Testis (tissue), 2 donors: ENCODE data around the gene FTMT.

Source experiments
- CTCF ChIP-seq, 3 experiments: fragments of 450-650 bp in 2 of 3; fragments of 200-600 bp in 1 of 3; sonication (generic) in 1 of 3; IDR thresholded peaks; one replicate each; pipeline ENCODE4 v1.5.1; 2016 to 2019; ENCODE audit warnings: antibody characterized with exemption in 3 of 3, mild to moderate bottlenecking in 2 of 3, moderate library complexity in 1 of 3
- POLR2A ChIP-seq: fragments of 450-650 bp; IDR thresholded peaks from one replicate; pipeline ENCODE4 v1.6.1; 2017; ENCODE audit warnings: antibody characterized with exemption, mild to moderate bottlenecking, moderate library complexity

- no peak for TF ChIP-seq CTCF (IDR thresholded peaks at IDR 0.05)
- TF ChIP-seq POLR2A, result no peak
These were observed 17.7 kb upstream of the FTMT start for GRCh38 chr5:121834021-121834420.
